ENCODE data around the gene SDCCAG8. TPM values are rescaled to one million over a fixed set of nuclear protein-coding genes. Genes with fewer than 3 reads are reported as not detected.
A peak's percentile ranks its signal among the peaks of the same experiment; 100 is the strongest.

Gene SDCCAG8
- total RNA-seq, 1 donor: 41.0 TPM

GRCh38 chr1:243244432-243244841, 11.4 kb upstream of the SDCCAG8 start:
- DNase-seq (ENCODE audit: low read depth): no peak
- H3K4me3 ChIP-seq (ENCODE audit: low read depth, low read length): no peak overlapping the region
- no peak for TF ChIP-seq CTCF (IDR thresholded peaks at IDR 0.05; ENCODE audit: insufficient read depth, low read depth, low read length)

- H3K4me3 ChIP-seq (ENCODE audit: low read depth, low read length): no peak overlapping the region
- DNase-seq (ENCODE audit: low read depth): no peak
- no peak for TF ChIP-seq CTCF (IDR thresholded peaks at IDR 0.05; ENCODE audit: insufficient read depth, low read depth, low read length)
These were observed 8.9 kb upstream of the SDCCAG8 start for GRCh38 chr1:243246916-243247315.

- no peak for DNase-seq (ENCODE audit: low read depth)
- TF ChIP-seq CTCF (IDR thresholded peaks at IDR 0.05; ENCODE audit: insufficient read depth, low read depth, low read length): no peak
- H3K4me3 ChIP-seq (ENCODE audit: low read depth, low read length): no peak overlapping the region
These were observed 7.9 kb upstream of the SDCCAG8 start for GRCh38 chr1:243247901-243248300.

GRCh38 chr1:243249214-243249613, 6.6 kb upstream of the SDCCAG8 start:
- H3K4me3 ChIP-seq (ENCODE audit: low read depth, low read length): no peak overlapping the region
- no peak for DNase-seq (ENCODE audit: low read depth)
- no peak for TF ChIP-seq CTCF (IDR thresholded peaks at IDR 0.05; ENCODE audit: insufficient read depth, low read depth, low read length)

- no peak overlapping the region for H3K4me3 ChIP-seq (ENCODE audit: low read depth, low read length)
- DNase-seq (ENCODE audit: low read depth): no peak
- TF ChIP-seq CTCF (IDR thresholded peaks at IDR 0.05; ENCODE audit: insufficient read depth, low read depth, low read length): no peak
These were observed 5.7 kb upstream of the SDCCAG8 start for GRCh38 chr1:243250102-243250501.

- no peak for DNase-seq (ENCODE audit: low read depth)
- peak overlapping the region; percentile 85 for H3K4me3 ChIP-seq (ENCODE audit: low read depth, low read length)
- TF ChIP-seq CTCF (IDR thresholded peaks at IDR 0.05; ENCODE audit: insufficient read depth, low read depth, low read length): no peak
These were observed 4.3 kb upstream of the SDCCAG8 start for GRCh38 chr1:243251539-243251938.

DNA sequence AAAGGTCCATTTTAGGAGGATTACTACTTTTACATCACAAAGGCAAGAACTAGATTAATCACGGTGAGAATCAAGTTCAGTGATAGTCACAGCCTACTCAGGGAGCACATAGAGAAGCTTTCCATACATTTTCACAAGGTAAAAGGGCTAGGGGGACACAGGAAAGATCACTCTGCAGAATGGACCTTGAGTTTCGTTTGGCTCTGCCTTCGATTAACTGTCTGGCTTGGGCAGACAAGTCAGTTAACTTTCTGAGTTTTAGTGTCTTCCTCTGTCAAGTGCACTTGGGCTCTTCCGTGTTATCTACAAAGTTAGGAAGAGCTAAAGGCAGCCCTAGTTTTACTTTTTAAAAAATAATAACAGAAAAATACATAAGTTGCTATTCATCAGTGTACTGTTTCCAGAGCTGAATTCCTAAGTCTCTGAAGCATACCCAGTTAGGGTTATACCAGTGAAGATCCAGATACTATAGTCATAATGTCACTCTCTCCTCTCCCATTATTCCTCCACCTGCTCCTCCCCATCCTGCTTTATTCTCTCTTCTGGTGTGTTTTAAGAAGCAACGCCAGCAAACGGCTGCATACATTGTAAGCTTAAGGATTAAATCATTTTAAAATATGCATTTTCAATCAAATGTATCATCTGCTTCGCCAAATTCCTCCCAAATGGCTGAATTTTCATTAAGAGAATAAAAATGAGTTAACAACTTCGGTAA, 2.5 kb upstream of the SDCCAG8 start:
- no peak for TF ChIP-seq CTCF (IDR thresholded peaks at IDR 0.05; ENCODE audit: insufficient read depth, low read depth, low read length)
- peak overlapping the region; percentile 85 for H3K4me3 ChIP-seq (ENCODE audit: low read depth, low read length)
- no peak for DNase-seq (ENCODE audit: low read depth)
